Peyer's patch (tissue), 4 donors: ENCODE results near the gene ZNF705A.

Experiments
- POLR2A ChIP-seq, 2 donors: fragments of 450-650 bp; IDR thresholded peaks; one replicate each; pipeline ENCODE4 v1.5.1; 2017; ENCODE audit warnings: antibody characterized with exemption in 2 of 2, mild to moderate bottlenecking in 2 of 2, moderate library complexity in 2 of 2
- TF ChIP-seq, protein P1 (sequence below), 6 experiments: fragments of 450-650 bp in 4 of 6; fragments of 200-600 bp in 2 of 6; sonication (generic) in 1 of 6; IDR thresholded peaks; one replicate each; pipeline ENCODE4 v1.5.1; 2017 to 2019; ENCODE audit warnings: antibody characterized with exemption in 6 of 6, mild to moderate bottlenecking in 3 of 6, moderate library complexity in 1 of 6

DNA sequence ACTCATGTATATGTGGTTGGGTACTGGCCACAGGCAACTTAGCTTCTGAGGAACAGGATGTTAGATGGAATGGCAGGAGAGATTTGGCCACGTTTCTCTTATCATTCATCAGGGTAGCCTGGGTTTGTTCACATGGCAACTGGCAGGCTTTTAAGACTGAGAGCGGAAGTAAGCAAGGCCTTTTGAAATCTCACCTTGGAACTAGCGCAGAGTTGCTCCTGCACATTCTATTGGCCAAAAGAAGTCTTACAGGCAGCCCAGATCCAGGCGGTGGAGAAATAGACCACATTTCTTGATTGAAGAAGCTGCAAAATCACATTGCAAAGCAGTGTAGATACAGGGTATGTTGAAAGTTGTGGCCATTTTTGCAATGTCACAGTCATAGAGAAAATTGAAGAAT lies 29.7 kb upstream of the ZNF705A start:
- no peak for TF ChIP-seq POLR2A (IDR thresholded peaks at IDR 0.05)
- TF ChIP-seq, protein P1, sequence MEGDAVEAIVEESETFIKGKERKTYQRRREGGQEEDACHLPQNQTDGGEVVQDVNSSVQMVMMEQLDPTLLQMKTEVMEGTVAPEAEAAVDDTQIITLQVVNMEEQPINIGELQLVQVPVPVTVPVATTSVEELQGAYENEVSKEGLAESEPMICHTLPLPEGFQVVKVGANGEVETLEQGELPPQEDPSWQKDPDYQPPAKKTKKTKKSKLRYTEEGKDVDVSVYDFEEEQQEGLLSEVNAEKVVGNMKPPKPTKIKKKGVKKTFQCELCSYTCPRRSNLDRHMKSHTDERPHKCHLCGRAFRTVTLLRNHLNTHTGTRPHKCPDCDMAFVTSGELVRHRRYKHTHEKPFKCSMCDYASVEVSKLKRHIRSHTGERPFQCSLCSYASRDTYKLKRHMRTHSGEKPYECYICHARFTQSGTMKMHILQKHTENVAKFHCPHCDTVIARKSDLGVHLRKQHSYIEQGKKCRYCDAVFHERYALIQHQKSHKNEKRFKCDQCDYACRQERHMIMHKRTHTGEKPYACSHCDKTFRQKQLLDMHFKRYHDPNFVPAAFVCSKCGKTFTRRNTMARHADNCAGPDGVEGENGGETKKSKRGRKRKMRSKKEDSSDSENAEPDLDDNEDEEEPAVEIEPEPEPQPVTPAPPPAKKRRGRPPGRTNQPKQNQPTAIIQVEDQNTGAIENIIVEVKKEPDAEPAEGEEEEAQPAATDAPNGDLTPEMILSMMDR (IDR thresholded peaks at IDR 0.05): no peak
